ENCODE results near the gene KCP.

KCP gene

DNA sequence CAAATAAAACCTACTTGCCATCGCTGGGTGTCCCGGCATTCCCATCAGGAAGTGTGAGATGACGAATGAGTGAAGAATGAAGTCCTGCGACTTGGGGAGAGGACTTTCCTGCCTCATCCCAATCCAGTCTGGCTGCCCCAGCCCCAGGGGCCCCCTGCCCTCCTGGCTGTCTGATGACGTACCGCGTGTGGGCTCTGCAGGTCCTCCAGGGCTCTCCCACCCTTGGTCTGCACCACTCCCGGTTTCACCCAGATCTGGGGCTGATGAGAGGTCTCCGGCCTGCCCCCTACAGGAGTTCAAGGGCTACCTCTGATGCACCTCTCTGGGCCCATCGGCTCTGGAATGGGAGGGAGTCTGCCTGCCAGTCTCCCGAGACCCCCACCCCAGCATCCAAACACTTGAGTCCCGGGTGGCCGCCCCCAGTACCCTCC is 38.1 kb downstream of the KCP start:
- DNase-seq, result no peak

- DNase-seq, result no peak
Observed at GRCh38 chr7:128871050-128871449, 39.5 kb downstream of the KCP start.

DNA sequence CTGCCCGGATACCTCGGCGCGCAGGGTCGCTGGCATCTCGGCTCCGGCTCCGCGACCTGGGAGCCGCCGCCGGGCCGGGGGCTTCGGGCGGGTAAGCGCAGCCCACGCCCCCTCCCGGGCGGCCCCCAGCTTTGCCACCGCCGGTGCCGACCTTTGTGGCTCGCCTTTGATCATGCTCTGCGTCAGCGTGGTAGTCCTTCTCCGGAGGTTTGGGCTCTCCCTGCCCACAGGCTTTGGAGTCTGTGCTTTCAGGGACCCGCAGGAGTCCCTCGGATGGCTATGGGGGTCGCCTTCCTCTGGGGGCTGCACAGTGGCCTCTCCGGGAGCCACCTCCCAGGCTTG is 40.6 kb downstream of the KCP start:
- no peak for DNase-seq

DNA sequence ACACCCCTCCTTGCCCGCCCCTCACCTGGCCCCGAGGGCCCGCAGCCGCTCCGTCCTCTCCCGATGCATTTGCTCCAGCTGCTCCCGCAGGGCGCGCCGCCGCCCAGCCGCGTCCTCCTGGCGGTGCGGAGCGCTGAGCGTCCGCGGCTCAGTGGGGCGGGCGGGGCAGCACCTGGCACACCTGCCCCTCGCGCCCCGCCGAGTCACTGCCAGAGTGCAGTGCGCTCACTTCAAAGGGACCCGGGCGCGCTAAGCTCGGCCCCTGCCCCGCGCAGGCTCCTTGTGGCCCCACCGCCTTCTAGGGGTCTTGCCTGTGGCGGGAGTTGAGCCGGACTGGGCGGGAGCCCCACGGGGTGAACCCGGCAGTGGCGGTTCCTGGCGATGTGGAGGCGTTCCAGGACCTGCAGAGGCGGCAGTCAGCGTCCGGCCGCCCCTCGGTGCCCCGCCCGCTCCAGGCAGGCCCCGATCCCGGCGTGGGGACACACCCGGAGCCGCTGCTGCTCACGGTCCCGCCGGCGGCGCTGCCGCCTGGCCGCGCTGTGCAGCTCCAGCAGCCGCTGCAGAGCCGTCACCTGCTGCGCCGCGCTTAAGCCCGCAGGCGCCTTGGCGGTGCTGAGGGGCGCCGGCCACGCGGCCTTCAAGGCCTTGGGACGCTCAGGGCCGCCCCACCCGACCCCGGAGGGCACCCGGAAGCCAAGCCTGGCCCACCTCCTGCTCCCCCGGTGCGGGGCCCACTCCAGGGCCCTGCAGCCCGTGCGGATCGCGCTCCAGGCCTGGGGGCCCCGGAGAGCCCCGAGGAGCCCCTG is 41.2 kb downstream of the KCP start:
- DNase-seq, result peak in 8 of 14 donors; percentile 6 to 66 (median 24)

- DNase-seq, result no peak
Observed at GRCh38 chr7:128868624-128869137, 41.8 kb downstream of the KCP start.

- peak in 1 of 14 donors; percentile 80 for DNase-seq
Observed at GRCh38 chr7:128867842-128868623, 42.5 kb downstream of the KCP start.

- DNase-seq, result no peak
Observed at GRCh38 chr7:128867241-128867640, 43.3 kb downstream of the KCP start.

DNA sequence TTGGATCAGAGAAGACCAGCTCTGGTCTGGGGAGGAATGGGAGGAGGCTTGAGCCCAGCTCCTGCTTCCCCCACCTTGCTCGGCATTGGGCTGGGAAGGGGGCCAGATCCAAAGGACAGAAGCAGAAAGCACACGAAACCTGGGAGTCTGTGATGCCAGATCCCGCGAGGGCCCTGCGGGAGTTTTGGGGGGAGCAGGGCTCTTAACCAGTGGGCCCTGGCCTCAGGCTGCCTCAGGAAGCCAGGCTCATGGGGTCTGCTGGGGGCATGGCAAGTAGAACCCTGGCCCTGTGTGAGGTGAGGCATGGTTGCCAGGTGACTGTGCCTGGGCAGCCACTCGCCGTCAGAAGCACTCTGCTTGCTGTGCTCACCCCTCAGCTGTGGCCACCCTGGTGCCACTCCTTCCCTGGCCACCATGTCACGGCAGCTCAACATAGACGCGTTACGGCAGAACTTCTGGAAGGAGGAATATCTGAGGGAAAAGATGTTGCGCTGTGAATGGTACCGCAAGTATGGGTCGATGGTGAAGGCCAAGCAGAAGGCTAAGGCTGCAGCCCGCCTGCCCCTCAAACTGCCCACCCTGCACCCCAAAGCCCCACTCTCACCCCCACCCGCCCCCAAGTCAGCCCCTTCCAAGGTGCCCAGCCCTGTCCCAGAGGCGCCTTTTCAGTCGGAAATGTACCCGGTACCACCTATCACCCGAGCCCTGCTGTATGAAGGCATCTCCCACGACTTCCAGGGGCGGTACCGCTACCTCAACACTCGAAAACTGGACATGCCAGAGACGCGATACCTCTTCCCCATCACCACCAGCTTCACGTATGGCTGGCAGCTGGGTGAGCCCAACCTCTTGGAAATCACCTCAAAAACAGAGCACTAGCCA is 44.3 kb downstream of the KCP start:
- DNase-seq, result no peak

- DNase-seq, result no peak
Observed at GRCh38 chr7:128865303-128865702, 45.2 kb downstream of the KCP start.

DNA sequence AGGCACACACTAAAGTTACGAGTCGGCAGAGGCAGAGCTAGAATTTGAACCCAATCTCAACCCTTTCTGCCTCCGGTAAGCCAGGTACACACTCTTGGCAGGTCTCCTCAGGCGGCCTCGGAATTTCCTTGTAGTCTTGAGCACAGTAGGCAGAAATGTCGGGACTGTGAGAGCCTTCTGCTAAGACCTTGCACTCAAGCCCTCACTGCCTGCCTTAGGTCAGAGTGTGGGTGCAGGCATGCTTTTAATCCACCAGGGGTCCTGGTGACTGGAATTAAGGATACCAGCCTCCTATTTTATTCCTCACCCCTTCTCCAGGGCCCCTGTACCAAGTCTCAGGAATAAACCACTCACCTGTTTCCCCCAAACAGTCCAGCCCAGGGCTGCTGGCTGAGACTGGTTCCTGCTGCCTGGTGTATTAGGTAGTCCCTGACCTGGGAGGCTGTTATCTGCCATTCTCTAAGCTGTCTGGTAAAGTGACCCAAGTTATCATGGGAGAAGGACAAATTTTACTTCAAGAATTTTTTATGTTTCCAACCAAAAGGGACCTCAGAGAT is 47.0 kb downstream of the KCP start:
- DNase-seq, result peak in 1 of 14 donors; percentile 52

GRCh38 chr7:128862571-128863432 is 47.7 kb downstream of the KCP start, which contains the start of gene ATP6V1F:
Gene ATP6V1F (plus strand): TSS chr7:128862856. CDS start chr7:128862905, 49 bp downstream.
- peak; percentile 75 to 99 (median 95) for DNase-seq

DNA sequence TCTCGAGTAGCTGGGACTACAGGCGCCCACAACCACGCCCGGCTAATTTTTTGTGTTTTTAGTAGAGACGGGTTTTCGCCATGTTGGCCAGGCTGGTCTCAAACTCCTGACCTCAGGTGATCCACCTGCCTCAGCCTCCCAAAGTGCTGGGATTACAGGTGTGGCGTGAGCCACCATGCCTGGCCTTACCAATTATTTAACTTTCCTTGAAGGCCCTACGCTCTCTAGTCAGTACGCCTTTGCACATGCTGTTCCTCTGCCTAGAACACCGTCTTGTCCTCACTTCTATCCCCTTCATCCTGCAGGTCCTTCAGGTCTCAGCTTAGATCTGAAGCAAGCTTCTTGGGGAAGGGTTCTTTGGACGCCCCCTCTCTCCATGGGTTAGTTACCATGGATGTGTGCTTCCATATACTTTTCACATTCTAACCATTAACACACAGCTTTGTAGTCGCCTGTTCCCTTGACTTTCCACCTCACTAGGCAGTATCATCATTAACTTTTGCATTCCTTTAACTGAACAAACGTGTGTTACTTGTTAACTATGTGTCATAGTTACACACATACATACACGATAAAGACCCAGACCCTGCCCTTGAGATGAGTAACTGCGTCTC is 48.4 kb downstream of the KCP start:
- DNase-seq, result no peak

GRCh38 chr7:128860158-128861073 is 50.1 kb downstream of the KCP start:
- peak in 1 of 14 donors; percentile 37 for DNase-seq

GRCh38 chr7:128859232-128860157 is 51.0 kb downstream of the KCP start:
- no peak for DNase-seq

GRCh38 chr7:128858380-128859231 is 51.9 kb downstream of the KCP start:
- no peak for DNase-seq

DNA sequence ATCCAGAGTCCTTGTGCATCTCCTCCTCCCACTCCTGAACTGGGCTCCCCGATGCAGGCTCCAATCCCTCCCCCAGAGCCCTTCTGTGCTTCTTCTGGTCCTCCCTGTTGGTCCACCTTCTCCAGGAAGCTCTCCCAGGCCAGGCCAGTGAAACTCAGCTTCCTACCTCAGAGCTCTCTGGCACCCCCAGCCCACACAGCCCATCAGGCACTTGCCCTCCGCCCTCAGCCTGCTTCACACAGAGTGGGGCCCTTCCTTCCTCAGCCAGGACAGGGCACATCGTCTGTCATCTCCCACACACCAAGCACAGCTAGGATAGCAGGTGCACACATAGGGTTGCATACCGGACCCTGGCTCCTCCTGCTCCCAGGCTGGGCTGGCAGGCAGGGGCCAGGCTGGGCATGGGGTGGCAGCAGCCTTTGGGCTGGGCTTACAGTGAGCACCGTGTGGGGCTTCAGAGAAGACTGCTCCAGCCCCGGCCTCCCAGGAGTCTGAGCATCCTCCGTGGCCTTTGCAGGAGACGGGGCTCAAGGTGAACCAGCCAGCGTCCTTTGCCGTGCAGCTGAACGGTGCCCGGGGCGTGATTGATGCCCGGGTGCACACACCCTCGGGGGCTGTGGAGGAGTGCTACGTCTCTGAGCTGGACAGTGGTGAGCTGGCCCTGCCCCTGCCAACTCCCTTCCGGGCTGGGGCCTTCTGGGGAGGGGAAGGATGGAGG is 54.3 kb downstream of the KCP start:
- no peak for DNase-seq

DNA sequence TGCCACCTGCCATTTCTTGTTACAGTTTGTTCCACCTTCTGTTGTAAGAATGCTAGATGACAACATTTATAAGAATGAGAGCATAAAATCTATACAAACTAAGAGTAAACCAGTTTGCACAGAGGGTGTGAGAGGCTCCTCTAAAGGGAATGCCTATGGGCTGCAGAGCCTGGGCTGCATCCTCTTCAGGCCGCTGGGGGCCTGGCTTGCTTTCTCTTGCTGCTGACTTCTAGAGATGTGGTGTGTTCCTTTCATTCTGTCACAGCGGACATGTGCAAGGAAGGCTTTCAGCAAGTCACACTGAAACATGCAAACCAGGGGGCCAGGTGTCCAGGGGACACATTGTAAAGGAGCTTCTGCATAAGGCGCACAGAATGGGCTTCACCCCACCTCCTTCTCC is 55.0 kb downstream of the KCP start:
- no peak for DNase-seq

Measured in C1 segment of cervical spinal cord (tissue), 14 donors.